Epithelial cell of proximal tubule (primary cell): ENCODE data around the gene IL17RD. TPM values are rescaled to one million over a fixed set of nuclear protein-coding genes. Genes with fewer than 3 reads are reported as not detected.

ENCODE experiments used
- DNase-seq: peaks from one replicate; pipeline ENCODE4 v3.0.0-alpha.2; 2011; ENCODE audit warnings: low read depth
- H3K4me3 ChIP-seq: 2 replicates; pipeline ENCODE4 v1.5.1; 2011; ENCODE audit warnings: low read depth, mild to moderate bottlenecking, low read length
- total RNA-seq: library from RNA; depleted of rRNA; stranded (reverse); fragments of >200 nt; gene quantifications from 2 replicates; pipeline ENCODE4 v1.2.3, GENCODE V29; 2015
- TF ChIP-seq, protein P1 (sequence below): conservative IDR thresholded peaks from 2 replicates; pipeline ENCODE4 v1.5.1; 2012; ENCODE audit warnings: low read depth, mild to moderate bottlenecking, low read length

Gene IL17RD
- total RNA-seq, 1 donor from 2014 or later: 28.2 TPM

DNA sequence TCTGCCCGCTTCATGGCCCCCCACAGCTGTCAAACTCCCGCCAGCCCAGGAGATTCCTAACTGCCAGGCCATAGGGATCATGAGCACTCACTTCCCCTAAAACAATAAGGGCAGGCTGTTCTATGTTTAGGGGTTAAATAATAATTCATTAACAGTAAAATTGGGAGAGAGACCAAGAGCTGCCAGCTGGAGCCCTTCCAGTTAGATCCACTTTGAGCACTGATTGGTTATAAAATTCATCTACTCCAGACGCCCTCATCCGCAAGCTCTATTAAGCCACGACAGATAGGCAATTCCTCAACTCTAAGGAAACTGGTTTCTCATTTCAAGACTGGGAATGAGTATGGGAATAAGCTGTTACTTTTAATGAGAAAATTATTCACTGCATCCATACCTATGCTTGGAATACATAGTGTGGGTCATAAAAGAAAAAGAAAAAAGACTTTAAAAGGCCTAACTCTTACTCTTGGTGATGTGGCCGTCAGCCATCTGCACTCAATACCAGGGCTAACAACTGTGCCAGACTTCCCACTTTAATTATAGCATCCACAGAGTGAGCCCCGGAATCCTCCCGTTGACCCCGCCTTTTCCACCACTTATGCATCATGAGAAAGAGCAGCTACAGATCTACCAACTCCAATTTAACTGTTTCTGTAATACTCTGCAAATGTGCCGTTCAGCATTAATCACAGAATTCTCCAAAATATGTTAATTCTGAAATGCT lies 44.5 kb downstream of the IL17RD start:
- DNase-seq: no peak
- TF ChIP-seq, protein P1, sequence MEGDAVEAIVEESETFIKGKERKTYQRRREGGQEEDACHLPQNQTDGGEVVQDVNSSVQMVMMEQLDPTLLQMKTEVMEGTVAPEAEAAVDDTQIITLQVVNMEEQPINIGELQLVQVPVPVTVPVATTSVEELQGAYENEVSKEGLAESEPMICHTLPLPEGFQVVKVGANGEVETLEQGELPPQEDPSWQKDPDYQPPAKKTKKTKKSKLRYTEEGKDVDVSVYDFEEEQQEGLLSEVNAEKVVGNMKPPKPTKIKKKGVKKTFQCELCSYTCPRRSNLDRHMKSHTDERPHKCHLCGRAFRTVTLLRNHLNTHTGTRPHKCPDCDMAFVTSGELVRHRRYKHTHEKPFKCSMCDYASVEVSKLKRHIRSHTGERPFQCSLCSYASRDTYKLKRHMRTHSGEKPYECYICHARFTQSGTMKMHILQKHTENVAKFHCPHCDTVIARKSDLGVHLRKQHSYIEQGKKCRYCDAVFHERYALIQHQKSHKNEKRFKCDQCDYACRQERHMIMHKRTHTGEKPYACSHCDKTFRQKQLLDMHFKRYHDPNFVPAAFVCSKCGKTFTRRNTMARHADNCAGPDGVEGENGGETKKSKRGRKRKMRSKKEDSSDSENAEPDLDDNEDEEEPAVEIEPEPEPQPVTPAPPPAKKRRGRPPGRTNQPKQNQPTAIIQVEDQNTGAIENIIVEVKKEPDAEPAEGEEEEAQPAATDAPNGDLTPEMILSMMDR: no peak
- H3K4me3 ChIP-seq: no peak overlapping the region

DNA sequence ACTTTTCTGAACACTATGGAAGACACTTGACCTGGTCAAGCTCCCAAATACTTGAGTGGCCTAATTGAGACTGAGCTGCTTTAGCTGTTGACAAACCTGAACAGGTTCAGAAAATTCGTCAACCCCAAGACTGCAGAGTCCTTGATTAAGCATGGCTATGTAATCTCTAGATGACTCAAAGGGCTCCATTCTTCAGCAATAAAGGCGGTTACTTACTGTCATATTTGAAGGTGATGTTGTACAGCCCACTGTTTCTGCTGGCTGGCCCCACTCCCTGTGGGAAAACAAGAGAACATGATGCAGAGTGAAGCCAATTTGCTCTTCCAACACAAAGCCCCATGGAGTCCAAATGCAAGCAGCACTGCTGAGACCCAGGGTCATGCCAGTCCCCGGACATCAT lies 45.1 kb downstream of the IL17RD start:
- TF ChIP-seq, protein P1: no peak
- DNase-seq: no peak
- no peak overlapping the region for H3K4me3 ChIP-seq

DNA sequence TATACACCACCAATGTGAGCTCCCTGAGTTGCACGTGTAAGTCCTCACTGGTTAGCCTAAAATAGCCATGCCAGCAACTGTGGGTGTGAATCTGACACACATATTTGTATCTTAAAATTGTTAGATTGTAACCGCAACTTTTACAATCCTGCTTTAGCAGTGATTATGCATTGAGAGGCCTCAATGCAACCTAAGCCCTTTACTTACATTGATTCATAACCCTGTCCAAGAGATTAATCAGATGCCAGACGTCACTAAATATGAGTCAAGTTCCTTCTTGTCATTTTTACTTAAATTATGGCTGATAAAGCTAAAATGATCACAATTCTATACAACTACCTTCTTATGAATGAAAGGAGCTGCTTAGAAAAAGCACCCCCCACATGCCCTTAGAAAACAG lies 46.9 kb downstream of the IL17RD start:
- H3K4me3 ChIP-seq: no peak overlapping the region
- TF ChIP-seq, protein P1: no peak
- DNase-seq: no peak

DNA sequence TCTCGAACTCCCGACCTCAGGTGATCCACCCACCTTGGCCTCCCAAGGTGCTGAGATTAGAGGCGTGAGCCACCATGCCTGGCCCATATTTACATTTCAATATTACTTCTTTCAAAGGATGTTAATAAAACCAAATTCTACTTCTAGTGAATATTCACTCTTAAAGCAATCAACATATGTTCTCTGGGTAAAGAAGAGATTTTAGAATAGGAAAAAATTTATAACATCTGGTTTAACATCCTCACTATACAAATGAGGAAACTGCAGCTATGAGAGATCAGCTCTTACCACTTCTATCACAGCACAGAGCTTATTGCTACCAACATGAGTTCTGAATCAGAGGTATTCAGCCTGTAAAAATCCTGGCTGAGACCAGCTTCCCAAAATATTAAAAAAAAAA lies 48.7 kb downstream of the IL17RD start:
- TF ChIP-seq, protein P1: no peak
- H3K4me3 ChIP-seq: no peak overlapping the region
- no peak for DNase-seq

DNA sequence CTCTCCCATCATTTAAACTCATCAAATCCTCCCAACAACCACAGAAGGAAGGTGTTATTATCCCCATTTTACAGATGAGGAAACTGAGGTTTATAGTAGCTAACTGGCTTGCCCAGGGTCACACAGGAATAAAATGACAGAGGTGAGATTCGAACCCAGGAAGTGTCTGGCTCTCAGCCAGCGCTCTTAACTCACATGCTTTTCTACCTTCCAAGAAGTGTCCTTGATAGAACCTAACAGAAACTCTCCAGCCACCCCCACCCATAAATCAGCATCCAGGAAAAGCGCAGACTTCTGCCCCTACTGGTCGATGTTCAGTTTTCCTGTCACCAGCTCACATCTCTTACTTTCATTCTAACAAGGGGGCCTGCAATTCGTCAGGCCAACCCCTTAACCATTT lies 52.9 kb downstream of the IL17RD start:
- no peak overlapping the region for H3K4me3 ChIP-seq
- DNase-seq: no peak
- TF ChIP-seq, protein P1: peak; percentile 42

DNA sequence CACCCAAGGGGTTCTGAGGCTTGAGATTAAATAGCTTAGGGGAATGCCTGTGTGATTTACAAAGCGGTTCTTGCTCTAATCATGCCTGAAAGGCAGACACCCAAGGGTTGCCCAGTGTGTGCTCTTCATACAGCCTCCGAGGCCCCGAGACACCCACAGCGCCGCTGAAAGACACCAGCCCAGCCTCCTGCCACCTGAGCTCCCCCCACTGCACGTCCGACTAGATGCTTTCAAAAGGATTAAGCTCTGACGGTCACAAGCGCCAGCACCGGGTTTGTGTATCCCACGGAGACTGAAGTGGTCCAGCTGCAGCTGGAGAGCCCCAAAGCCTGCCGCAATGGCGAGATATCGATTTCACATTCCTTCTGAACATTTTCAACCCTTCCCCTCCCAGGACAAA lies 54.4 kb downstream of the IL17RD start:
- H3K4me3 ChIP-seq: no peak overlapping the region
- TF ChIP-seq, protein P1: no peak
- DNase-seq: no peak

DNA sequence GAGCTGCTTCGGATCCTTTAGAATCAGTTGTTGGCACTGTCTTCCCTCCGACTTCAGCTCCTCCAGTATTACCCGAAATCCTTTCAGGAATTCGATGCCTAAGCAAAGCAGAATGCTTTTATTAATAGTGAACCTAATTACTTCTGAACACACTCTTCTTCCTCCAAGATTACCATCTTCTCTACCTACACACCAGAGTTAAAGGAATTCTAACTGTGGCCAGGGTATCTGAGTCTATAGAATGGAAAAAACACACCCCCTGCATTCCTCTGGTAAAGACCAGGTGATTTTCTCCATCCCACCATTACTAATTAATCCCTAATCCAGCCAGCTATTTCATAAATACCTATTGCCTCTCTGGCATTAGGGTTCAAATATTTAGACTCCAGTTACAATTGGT lies 54.9 kb downstream of the IL17RD start:
- TF ChIP-seq, protein P1: no peak
- H3K4me3 ChIP-seq: no peak overlapping the region
- DNase-seq: no peak
